Omental fat pad (tissue), 4 donors: Measurements from ENCODE around the gene DNAH17. TPM values are rescaled to one million over a fixed set of nuclear protein-coding genes. Genes with fewer than 3 reads are reported as not detected.

Source experiments
- ATAC-seq: fragments of 150-250 bp; one replicate; pipeline ENCODE4 v1.9.1; 2016; ENCODE audit warnings: mild to moderate bottlenecking, moderate library complexity; ENCODE audit not compliant: low FRiP score
- DNase-seq: peaks from one replicate; pipeline ENCODE4 v3.0.0-alpha.2; 2019; ENCODE audit warnings: low spot score
- CTCF ChIP-seq, 3 donors: fragments of 450-650 bp; IDR thresholded peaks; one replicate each; pipeline ENCODE4 v1.5.1; 2016 to 2017; ENCODE audit warnings: antibody characterized with exemption in 3 of 3, mild to moderate bottlenecking in 3 of 3, moderate library complexity in 2 of 3
- small RNA-seq: library from RNA; depleted of rRNA; stranded (forward); fragments of <200 nt; gene quantifications from one replicate; pipeline ENCODE3, GENCODE V24; 2016
- total RNA-seq, 4 donors: library from RNA; depleted of rRNA; stranded (reverse); fragments of >200 nt; gene quantifications; one replicate each; pipeline ENCODE4 v1.1.0, GENCODE V29; 2016

Gene DNAH17
- total RNA-seq, 4 donors from 2014 or later = 0.24 to 1.4 (median 0.34) TPM

- ATAC-seq (no peak), DNase-seq (no peak)
- TF ChIP-seq CTCF (IDR thresholded peaks at IDR 0.05) = no peak
Observed at GRCh38 chr17:78374189-78374588, 203.0 kb downstream of the DNAH17 start.

Small RNAs within 50 kb of the gene (small RNA-seq; reads per million reads assigned to genes)
- gene RF00415 = not detected
- gene RN7SL454P = not detected

Other genes starting within 250 kb of the DNAH17 start
- 1,000 to 10,000 TPM in 1 of 4 donors, 100 to 1,000 TPM in 3; 186 to 1,117 (median 634) TPM for gene SOCS3, start 217.3 kb downstream of the DNAH17 start, total RNA-seq
- gene PGS1, start 198.7 kb downstream of the DNAH17 start, total RNA-seq = 10 to 100 TPM; 25.8 to 97.2 (median 70.2) TPM
- gene CYTH1, start 204.9 kb upstream of the DNAH17 start, total RNA-seq = 100 to 1,000 TPM in 2 of 4 donors, 10 to 100 TPM in 2; 50.0 to 139 (median 83.7) TPM